Activated CD4-positive, alpha-beta T cell treated with anti-CD3 and anti-CD28 coated beads, Interleukin-2, amount 50 U/mL, for 16 hours (primary cell): ENCODE measurements around the gene HRCT1.
"Not testable (repeated sequence)": the region's sequence is repeated elsewhere in the genome, so short reads cannot be mapped to it uniquely, and the experiment has no call there.

ENCODE experiments used
- DNase-seq: peaks from one replicate; pipeline ENCODE4 v3.0.0-alpha.2; 2020

HRCT1 gene

DNA sequence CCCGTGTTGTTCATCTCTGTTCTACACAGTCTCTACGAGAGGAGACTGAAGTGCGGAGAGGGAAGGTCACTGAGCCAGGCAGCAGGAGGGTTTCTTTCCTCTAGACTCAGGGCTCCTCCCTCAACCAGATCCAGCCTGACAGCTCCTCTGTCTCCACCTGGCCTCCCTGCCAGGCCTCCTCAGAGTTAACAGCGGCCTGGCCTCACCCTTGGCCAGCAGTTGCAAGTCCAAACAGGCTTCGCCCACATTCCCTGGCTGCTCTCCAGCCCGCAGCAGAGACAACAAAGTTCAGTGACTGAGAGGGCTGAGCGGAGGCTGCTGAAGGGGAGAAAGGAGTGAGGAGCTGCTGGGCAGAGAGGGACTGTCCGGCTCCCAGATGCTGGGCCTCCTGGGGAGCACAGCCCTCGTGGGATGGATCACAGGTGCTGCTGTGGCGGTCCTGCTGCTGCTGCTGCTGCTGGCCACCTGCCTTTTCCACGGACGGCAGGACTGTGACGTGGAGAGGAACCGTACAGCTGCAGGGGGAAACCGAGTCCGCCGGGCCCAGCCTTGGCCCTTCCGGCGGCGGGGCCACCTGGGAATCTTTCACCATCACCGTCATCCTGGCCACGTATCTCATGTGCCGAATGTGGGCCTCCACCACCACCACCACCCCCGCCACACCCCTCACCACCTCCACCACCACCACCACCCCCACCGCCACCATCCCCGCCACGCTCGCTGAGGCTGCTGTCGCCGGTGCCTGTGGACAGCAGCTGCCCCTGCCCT lies at the start of gene HRCT1:
TSS of gene HRCT1 (plus strand) at position 291 of the 768 bp plus-strand sequence. CDS start at position 377, 86 bp downstream.
- DNase-seq = no peak

DNA sequence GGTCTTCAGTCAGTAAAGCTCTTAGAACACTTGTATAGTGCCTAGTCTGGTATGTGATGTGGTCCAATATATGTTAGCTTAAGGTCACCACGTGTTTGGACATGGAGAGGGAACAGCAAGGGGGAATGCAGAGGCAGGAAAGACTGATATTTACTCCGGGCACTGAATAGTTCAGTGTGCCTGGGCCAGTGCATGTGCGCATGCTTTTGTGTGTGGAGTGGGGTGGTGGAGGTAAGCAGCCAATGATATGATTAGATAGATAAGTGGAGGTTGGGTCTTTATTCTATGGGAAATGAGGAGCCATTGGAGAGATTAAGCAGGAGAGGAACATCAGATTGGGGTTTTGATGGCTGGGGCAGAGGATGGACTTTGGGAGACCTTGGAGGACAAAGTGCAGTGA lies 49.8 kb upstream of the HRCT1 start:
- no peak for DNase-seq

GRCh38 chr9:35856882-35857281 lies 49.1 kb upstream of the HRCT1 start:
- DNase-seq = no peak

DNA sequence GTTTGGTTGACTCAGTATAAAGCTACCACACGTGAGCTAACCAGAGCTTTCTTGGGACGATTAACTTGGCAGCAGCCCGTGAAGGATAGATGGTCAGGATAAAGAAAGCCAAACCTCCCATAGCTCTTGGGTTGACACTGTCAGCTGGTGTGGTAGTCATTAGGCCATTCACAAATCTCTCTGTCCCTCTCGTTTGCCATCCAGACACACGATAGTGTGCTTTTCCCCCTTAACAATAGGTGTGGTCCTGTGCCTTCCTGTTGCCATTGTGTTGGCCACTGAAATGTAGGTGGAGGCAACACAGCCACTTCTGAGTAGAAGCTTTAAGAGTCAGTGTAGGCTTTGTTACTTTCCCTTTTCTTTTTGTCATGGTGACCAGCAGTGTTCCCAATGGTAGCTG lies 47.5 kb upstream of the HRCT1 start:
- DNase-seq = no peak

DNA sequence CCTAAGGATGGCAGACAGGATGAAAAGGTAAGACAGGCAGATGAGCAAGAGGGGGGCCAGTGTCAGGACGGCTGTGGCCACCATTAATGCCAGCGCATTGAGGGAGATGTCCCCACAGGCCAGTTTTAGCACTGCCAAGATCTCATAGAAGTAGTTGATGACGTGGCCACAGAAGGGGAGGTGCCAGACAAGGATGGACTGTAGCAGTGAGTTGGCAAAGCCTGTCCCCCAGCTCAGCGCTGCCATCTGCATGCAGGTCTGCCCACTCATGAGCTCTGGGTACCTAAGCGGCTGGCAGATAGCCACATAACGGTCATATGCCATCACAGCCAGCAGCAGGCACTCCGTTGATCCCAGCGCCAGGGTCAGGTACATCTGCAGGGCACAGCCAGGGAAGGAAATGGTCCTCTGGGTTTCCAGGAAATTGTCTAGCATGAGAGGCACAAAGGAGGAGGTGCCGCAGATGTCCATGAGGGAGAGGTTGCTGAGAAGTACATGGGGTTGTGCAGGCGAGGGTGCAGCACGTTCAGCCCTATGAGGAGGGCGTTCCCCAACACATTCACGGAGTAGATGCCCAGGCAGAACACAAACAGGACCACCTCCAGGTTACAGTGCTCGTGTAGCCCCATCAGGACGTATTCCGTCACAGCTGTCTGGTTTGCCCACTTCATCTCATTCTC lies 46.6 kb upstream of the HRCT1 start:
- DNase-seq = no peak

- DNase-seq = no peak
These were observed 46.0 kb upstream of the HRCT1 start for GRCh38 chr9:35859990-35860339.

DNA sequence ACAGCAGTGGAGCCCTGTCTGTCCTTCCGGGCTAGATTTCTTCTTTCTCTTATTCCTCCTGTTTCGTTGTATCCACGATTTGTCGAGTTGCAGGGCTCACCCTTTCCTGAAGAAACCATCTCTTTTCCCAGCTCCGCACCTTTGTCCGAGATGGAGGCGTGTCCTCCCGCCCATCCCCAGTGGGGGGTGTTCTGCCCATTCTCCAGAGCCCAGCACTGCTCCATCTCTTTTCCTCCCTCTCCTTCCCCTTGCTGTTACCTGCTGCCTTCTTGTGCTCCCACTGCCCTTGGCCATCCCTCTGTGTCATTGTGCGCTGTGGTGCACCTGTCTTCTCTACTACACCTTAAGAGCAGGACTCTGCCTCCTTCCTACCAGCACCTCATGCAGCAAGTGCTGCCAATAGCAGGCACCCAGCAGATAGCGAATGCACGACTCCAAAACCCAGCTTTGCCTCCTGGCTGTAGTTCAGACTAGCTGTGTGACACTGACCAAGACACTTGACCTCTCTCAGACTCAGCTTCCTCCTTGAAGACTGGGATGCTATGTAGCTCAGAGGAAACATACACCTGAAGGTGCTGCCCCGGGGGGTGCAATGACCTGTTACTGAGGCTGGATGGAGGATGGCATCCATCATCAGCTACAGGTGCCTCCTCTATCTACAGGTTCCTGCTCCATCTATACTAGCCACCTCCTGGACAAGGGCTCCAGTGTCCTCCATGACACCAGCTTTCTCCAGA lies 44.7 kb upstream of the HRCT1 start:
- DNase-seq = no peak

GRCh38 chr9:35862328-35862727 lies 43.7 kb upstream of the HRCT1 start:
- DNase-seq = no peak

DNA sequence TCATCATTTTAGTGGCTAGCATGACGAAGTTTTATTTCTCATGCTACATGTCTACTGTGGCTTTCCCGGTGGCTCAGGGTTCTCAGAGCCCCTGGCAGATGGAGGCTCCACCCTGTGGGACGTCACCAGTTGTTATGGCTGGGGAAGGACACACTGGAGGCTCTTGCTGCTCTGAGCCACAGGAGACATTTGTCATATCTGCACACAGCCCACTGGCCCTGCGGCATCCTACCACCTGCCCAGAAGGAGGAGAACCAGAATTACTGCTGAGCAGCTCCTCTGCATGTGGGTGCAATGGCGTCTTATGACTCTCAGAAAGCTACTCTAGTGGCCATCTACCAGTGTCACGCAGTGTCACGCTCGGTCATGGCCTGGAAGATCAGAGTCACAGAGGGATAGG lies 42.4 kb upstream of the HRCT1 start:
- DNase-seq = no peak

- no peak for DNase-seq
These were observed 41.2 kb upstream of the HRCT1 start for GRCh38 chr9:35864695-35865255.

DNA sequence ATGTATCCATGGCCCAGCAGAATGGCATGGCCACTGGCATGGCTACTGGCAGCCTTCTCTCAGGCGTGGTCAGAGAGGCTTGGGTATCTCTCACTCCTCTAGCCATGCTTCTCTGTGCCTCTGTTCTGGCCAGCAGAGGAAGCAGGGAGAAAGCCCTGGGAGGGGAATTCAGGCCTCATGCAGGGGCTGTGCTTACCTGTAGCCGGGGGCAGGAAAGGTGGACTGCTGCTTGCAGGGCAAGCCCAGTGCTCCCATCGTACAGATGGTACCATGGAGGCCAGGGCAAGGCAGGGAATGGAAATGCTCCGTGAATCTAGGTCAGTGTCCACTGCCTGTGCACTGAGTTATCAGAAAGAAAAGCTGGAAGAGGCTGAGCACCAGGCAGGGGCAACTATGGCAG lies 38.5 kb upstream of the HRCT1 start:
- DNase-seq = no peak

- DNase-seq = no peak
These were observed 37.1 kb upstream of the HRCT1 start for GRCh38 chr9:35868933-35869332.

DNA sequence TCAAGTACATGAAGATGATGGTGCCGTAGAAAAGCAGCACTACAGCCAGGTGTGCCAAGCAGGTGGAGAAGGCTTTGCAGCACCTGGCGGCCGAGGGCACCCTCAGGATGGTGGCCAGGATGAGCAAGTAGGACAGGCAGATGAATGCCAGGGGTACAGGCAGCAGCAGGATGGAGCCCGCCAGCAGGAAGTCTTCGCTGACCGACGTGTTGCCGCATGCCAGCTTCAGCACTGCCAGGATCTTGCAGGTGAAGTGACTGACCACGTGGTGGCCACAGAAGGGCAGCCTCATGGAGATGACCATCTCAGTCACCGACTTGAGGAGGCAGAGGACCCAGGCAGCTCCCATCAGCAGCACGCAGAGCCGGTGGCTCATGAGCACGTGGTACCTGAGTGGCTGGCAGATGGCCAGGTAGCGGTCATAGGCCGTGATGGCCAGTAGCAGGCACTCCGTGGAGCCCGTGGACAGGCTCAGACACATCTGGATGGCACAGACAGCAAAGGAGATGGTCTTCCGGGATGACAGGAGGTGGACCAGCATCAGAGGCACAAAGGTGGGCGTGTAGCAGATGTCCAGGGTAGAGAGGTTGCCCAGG lies 36.3 kb upstream of the HRCT1 start:
- DNase-seq = no peak

DNA sequence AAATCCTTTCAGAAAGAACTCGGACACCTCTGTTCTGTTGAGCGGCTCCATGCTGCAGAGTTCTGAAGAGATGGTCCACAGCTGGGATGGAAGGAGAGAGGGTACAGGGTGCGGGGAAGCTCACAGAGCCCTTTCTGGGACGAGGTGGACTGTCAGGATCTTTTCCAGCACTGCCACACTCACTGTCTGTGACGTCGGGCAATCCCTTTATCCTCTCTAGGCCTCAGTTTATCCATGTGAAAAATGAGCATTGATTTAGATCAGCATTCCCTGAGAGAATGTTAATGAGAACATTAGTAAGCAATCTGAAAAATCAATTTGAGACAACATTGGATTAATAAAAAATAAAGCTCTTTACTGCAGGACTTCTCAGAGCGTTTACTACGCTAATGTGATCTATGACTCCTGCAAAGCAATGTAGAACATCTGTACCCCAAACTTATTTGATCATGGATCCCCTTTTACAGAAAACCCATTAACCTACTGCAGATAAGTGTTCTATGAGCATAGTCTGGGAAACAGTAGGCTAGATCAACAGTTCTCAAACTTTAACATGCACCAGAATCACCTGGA lies 35.6 kb upstream of the HRCT1 start, which contains the start of gene OR13J1:
TSS of gene OR13J1 (minus strand) at position 51 of the 573 bp plus-strand sequence. CDS start at position 51, 0 bp downstream.
- DNase-seq = no peak

DNA sequence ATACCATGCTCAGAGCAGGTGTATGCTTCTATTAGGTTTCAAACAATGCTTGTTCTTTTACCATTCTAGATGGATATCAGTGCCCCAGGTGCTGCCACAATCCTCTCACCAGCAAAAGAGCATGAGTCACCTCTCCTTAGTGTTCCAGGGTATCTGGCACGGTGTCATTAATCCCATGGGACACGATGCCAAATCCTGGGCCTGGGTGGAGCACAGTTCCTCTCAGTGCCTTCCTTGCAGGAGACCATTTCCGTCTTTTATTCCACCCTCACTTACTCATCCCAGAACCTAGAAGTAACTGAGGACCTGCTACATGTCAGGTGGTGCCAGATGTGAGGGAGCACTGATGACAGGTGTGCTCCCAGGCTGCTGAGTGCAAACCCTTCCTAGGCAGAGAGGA lies 34.5 kb upstream of the HRCT1 start:
- no peak for DNase-seq

DNA sequence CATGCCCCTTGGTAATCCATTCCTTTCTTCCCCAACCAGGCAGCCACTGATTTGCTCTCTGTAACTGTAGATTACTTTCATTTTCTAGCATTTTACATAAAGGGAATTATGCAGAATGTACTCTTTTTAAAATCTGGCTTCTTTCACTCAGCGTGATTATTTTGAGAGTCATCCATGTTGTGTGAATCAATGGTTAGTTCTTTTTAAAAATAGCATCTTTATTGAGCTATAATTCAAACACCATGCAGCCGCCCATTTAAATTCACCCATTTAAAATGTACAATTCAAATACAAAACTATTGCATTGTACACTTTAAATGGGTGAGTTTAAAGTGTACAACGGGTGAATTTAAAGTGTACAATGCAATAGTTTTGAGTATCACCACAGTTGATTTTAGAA lies 33.5 kb upstream of the HRCT1 start:
- no peak for DNase-seq

DNA sequence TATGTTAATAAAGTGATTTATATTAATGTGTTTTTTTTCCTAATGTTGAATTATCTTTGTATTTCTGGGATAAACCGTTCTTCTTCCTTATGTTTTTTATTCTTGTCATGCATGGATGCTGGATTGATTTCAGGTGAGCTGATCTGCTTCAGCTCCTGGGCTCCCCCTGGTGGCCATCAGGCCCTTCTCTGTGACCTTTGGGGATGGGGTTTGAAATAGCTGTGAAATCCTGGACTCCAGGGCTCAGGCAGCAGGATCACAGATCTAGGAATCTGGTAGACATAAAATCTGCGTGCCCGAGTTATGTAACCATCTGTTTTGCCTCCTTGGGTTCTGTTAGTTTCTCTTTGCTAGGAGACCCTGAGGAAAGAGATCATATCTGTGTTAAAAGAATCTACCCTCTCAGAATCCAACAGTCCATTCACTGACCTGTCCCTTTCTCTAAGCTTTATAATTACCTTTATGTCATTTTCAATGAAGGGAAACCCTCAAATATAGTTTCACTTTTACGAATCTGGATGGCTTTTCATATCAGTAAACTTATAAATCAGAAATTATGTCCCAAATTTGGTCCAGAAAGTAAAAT lies 23.6 kb upstream of the HRCT1 start:
- DNase-seq = peak; percentile 67

DNA sequence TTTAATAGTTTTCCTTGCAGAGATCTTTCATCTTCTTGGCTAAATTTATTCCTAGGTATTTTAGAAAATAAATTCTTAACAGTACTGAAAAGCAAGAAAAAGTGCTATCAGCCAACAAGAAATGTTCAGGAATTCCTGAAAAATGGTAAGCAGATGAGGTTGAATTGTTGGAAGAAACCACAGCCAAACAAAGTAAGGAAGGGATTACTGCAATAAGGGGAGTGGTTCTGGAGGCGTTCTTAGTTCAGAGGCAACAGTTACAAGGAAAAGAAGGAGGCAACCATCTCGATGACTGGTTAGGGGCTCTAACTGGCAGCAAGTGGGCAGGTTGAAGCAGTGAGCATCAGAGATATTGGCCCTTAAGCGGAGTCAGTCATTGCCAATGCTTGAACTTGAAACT lies 23.0 kb upstream of the HRCT1 start:
- no peak for DNase-seq

- DNase-seq = not testable (repeated sequence)
These were observed 21.1 kb upstream of the HRCT1 start for GRCh38 chr9:35884908-35885307.

GRCh38 chr9:35891646-35892045 lies 14.4 kb upstream of the HRCT1 start:
- no peak for DNase-seq

GRCh38 chr9:35892051-35892450 lies 14.0 kb upstream of the HRCT1 start:
- no peak for DNase-seq

DNA sequence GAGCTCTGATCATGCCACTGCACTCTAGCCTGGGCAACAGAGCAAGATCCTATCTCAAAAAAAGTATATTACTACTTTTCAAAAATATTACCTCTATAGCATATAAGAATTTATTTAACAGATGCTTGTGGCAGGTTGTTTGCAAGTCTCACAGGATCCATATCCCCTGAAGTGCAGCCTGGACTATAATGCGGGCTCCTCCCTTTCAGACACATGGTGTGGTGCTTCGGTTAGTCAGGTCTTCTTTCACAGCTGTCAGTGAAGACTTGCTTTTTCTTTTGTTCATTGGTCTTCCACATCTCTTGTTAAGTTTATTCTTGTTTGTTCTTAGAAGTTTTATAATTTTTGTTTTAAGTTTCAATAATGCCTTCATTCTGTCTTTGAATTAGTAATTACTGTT lies 9.4 kb upstream of the HRCT1 start:
- no peak for DNase-seq
